ENCODE data around the gene NEDD4.
"Not testable (repeated sequence)": the region's sequence is repeated elsewhere in the genome, so short reads cannot be mapped to it uniquely, and the experiment has no call there.

DNA sequence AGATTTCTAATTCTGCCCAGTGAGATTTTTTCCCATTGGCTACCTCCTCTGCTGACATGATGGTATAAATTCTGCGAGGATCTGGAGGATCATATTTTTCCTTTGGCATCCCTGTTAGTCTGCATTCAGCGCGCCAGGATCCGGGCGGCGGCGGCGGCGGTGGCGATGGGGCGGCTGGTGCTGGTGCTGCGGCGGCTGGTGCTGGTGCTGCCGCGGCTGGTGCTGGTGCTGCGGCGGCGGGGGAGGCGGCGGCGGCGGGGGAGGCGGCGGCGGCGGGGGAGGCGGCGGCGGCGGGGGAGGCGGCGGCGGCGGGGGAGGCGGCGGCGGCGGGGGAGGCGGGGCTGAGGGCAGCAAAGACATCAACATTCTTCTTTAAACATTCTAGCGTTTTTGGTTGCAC lies 13.6 kb upstream of the NEDD4 start:
- TF ChIP-seq, protein P1, sequence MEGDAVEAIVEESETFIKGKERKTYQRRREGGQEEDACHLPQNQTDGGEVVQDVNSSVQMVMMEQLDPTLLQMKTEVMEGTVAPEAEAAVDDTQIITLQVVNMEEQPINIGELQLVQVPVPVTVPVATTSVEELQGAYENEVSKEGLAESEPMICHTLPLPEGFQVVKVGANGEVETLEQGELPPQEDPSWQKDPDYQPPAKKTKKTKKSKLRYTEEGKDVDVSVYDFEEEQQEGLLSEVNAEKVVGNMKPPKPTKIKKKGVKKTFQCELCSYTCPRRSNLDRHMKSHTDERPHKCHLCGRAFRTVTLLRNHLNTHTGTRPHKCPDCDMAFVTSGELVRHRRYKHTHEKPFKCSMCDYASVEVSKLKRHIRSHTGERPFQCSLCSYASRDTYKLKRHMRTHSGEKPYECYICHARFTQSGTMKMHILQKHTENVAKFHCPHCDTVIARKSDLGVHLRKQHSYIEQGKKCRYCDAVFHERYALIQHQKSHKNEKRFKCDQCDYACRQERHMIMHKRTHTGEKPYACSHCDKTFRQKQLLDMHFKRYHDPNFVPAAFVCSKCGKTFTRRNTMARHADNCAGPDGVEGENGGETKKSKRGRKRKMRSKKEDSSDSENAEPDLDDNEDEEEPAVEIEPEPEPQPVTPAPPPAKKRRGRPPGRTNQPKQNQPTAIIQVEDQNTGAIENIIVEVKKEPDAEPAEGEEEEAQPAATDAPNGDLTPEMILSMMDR (IDR thresholded peaks at IDR 0.05), result not testable (repeated sequence)
- not testable (repeated sequence) for TF ChIP-seq POLR2AphosphoS5 (IDR thresholded peaks at IDR 0.05; ENCODE audit: low read depth, low read length); SMC3 (IDR thresholded peaks at IDR 0.05; ENCODE audit: low read depth, low read length); EP300 (IDR thresholded peaks at IDR 0.05; ENCODE audit: borderline replicate concordance in 1 of 2, low read depth in 1 of 2, low read length in 1 of 2); NRF1 (IDR thresholded peaks at IDR 0.05; ENCODE audit: low read depth, low read length); JUND (IDR thresholded peaks at IDR 0.05)
- TF ChIP-seq, protein P2, sequence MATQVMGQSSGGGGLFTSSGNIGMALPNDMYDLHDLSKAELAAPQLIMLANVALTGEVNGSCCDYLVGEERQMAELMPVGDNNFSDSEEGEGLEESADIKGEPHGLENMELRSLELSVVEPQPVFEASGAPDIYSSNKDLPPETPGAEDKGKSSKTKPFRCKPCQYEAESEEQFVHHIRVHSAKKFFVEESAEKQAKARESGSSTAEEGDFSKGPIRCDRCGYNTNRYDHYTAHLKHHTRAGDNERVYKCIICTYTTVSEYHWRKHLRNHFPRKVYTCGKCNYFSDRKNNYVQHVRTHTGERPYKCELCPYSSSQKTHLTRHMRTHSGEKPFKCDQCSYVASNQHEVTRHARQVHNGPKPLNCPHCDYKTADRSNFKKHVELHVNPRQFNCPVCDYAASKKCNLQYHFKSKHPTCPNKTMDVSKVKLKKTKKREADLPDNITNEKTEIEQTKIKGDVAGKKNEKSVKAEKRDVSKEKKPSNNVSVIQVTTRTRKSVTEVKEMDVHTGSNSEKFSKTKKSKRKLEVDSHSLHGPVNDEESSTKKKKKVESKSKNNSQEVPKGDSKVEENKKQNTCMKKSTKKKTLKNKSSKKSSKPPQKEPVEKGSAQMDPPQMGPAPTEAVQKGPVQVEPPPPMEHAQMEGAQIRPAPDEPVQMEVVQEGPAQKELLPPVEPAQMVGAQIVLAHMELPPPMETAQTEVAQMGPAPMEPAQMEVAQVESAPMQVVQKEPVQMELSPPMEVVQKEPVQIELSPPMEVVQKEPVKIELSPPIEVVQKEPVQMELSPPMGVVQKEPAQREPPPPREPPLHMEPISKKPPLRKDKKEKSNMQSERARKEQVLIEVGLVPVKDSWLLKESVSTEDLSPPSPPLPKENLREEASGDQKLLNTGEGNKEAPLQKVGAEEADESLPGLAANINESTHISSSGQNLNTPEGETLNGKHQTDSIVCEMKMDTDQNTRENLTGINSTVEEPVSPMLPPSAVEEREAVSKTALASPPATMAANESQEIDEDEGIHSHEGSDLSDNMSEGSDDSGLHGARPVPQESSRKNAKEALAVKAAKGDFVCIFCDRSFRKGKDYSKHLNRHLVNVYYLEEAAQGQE (IDR thresholded peaks at IDR 0.05; ENCODE audit: low read depth, low read length), result not testable (repeated sequence)
- TF ChIP-seq, protein P3, sequence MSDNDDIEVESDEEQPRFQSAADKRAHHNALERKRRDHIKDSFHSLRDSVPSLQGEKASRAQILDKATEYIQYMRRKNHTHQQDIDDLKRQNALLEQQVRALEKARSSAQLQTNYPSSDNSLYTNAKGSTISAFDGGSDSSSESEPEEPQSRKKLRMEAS (IDR thresholded peaks at IDR 0.05; ENCODE audit: low read depth), result not testable (repeated sequence)
- TF ChIP-seq, protein P4, sequence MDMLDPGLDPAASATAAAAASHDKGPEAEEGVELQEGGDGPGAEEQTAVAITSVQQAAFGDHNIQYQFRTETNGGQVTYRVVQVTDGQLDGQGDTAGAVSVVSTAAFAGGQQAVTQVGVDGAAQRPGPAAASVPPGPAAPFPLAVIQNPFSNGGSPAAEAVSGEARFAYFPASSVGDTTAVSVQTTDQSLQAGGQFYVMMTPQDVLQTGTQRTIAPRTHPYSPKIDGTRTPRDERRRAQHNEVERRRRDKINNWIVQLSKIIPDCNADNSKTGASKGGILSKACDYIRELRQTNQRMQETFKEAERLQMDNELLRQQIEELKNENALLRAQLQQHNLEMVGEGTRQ (IDR thresholded peaks at IDR 0.05; ENCODE audit: borderline replicate concordance, low read depth, low read length), result not testable (repeated sequence)
